Left hindlimb (tissue), 1 donor: ENCODE measurements around the gene CWC22.
"Not testable (repeated sequence)": the region's sequence is repeated elsewhere in the genome, so short reads cannot be mapped to it uniquely, and the experiment has no call there.

ENCODE experiments used
- DNase-seq: peaks from one replicate; pipeline ENCODE4 v3.0.0-alpha.2; 2018

The CWC22 gene

DNA sequence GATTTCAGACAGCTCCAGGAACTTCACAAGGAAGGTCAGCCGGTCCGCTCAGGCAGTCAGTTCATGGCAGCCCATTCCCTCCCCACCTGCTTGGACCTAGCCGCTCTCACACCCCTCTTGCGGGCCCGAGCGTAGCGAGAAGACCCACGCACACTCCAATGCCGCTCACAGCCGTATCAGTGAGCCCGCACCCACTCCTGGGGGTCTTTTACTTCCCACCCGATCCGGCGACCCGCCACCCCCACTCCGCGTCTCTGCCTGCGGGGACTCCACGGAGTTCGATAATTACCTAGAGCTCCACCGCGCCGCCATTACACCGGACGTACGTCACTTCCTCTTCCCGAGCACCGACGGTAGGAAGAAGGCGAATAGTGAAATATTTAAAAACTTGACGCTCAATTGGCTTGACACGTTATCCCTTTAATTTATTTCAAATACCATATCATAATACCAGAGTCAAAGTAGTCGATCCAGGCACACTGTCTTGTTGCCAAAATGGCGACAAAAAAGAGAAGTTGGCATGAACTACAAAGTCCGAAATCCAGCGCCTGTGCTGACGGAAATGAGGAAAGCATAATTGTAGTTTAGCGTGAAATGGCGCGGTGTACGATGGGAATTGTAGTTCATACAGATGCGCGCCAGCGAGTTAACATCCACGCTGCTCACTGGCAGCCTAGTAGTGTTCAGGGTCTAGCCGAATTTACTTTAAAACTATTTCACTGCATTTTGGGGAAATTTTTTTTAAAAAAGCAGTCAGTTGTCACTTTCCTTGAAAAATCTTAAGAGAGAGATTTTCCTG, at the start of gene CWC22:
TSS of gene CWC22 (minus strand) at position 517 of the 799 bp plus-strand sequence. CDS start 13,956 bp downstream, outside the sequence.
- DNase-seq: peak; percentile 89

DNA sequence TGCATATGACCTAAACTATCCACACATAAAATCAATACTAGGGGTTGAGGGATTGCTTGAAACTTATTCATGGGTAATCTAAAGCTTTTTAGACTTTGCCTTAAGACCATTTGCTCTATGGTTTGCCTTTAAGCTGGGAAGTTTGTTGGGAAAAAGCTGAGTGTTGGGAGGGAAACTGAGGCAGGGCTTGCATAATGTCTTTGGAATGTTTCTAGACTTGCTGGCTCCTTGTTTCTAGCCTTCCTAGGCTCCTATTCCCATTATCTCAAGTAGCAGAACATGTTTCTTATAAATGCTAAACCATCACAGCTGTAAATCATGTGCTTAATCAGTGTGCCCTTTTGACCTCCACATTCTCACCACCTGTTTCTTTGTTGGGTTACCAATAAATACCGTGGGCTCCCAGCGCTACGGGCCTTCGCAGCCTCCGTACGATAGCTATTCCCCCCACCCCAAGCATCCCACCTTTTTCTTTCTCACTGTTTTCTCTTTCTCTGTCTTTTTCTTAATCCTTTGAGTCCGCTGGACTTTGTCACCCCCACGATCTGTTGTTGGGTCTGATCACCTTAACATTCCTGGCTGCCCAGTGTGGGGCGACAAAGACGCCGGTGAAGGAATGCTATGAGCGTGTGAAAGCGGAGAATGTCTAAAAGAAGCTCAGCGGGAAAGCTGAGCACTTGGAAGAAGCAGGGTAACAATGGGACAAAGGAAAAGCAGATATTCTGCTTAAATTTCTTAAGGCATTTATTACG, 49.4 kb upstream of the CWC22 start:
- no peak for DNase-seq

DNA sequence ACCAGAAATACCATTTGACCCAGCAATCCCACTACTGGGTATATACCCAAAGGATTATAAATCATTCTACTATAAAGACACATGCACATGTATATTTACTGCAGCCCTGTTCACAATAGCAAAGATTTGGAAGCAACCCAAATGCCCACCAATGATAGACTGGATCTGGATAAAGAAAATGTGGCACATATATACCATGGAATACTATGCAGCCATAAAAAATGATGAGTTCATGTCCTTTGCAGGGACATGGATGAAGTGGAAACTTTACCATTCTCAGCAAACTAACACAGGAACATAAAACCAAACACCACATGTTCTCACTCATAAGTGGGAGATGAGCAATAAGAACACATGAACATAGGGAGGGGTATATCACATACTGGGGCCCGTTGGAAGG, 47.5 kb upstream of the CWC22 start:
- DNase-seq: not testable (repeated sequence)

DNA sequence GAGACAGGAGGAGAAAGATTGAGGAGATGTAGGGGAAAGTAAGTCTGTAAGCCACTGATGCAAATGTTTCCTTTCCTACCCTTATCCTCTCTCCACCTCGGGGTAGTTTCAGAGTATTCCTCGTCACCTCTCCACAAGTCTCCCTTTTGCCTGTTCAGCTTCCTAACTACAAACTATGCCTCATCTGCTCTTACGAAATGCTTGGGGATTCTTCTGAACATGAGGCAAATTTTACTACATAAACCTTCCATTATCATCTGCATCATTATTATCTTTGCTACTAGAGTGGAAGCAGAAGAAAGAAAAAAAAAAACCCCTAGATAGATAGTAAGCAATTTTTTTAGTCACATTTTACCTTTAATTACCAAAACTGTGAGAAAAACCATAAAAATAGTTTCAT, 43.1 kb upstream of the CWC22 start:
- no peak for DNase-seq

DNA sequence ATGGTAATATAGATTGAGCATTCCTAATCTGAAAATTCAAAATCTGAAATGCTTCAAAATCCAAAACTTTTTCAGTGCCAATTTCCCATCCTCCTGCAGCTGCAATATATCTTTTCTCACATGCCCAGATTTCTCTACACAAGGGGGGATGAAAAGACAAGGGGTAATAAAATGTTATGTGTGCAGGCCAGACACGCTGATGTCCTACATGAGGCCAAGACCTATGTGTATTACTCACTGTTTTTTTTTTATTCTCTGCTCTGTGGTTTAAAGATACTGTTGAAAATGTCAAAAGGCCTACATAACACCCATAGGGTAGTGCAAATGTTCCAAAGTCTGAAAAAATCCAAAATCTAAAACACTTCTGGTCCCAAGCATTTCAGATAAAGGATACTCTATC, 41.2 kb upstream of the CWC22 start:
- no peak for DNase-seq

DNA sequence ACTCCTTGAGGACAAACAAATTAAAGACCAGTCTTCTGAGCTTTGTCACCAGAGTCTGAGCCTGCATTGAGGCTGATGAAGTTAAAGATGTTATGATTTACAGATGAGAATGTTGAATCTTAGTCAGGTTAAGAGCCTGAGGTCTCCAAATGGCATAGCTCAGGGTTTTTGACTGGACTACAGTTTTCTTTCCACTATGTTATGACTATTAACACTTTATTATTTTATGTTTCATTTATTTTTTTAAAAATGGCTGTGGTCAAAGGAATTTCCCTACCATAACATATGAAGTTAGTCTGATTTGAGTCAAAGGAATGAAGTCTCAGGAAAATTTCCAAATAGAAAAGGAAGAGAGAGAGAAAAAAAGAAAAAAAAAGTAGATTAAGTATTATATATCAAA, 39.7 kb upstream of the CWC22 start:
- DNase-seq: no peak

DNA sequence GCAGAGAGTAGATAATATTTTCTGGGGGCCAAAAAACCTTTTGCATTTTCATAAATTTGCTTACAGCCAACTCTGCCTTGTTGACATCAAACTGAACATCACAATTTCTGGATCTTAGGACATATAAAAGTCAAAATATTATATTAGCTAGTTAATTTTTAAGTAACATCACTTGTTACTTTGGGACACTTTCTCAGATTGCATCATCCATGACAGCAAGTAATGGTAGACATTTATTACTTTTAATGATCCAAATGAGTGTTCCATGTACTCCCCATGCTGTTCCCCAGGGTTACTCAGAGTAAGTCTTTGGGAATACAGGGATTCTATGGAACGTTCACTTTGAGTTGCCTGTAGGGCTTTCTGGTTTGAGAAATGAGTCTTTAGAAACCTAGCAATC, 39.1 kb upstream of the CWC22 start:
- no peak for DNase-seq

DNA sequence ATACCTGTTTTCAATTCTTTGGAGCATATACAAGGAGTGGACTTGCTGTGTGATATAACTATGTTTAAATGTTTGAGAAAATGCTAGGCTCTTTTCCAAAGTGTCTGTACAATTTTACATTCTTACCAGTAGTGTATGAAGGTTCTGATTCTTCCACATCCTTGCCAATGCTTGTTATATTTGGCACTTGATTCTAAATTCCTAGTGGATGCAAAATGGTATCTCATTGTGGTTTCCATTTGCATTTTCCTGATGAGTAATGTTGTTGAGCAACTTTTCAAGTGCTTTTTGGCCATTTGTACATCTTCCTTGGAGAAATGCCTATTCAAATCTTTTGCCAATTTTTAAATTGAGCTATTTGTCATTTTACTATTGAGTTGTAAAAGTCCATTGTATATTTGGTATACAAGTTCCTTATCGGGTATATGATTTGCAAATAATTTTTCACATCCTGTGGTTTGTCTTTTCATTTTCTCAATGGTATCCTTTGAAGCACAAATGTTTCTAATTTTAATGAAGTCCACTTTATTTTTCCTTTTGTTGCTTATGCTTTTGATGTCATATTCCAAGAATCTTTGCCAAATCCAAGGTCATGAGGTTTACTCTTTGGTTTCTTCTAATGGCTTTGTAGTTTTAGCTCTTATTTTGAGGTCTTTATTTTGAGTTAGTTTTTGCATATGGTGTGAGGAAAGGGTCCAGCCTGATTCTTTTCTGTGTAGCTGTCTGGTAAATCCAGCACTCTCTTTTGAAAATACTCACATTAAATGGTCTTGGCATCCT, 33.2 kb upstream of the CWC22 start:
- no peak for DNase-seq

DNA sequence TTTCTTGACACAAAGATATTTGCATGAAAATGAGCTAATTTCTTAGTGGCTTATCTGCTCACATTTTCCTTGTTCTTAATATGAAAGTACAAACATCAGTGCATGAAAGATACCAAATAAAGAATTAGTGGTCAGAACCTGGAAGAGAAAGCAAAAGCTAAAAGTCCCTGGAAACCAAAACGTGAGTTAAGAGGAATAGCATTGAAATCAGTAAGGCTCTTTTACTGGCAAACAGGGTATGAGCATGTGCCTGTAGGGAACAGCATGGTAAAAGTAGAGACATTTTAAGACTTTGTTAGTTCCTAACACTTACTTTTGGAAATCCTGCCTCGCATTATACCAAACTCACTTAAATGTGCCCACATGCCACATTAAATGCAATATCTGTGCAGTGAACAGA, 31.9 kb upstream of the CWC22 start:
- DNase-seq: no peak

DNA sequence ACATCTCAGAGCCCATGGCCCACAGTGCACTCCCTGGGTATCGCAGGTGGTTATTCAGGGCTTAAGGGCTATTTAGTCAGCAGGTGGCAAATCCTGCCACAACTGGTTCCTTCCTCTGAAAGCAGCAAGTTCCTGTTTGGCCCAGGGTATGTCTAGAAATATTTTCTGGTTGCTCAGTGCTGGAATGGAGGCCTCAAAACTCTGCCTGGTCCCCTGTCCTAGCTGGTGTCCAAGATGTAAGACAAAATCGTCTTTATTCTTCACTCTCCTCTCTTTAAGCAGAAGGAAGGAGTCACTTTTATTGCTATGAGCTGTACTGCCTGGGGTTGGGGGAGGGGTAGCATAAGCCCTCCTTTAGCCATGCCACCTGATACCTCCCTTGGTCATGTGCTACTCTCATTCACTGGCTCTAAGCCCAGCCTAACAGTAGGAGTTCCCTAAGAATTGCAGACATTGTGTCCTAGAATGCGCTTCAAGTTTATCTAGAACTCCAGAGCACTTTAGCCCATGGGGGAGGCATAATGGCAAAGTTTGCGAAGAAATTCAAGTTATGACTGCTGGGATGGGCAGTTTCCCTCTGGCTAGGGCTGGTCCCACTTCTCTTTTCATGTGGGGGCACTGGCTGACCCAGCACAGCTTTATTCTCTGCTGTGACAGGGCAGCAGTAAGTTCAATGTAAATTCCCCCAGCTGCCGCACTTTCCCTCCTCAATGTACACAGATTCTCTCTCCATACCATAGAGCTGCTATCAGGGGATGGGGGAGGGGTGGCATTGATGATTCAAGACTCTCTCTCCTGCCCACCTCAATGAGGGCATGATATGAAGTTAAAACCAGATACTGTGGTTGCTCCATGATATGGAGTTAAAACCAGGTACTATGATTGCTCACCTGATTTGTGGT, 27.1 kb upstream of the CWC22 start:
- DNase-seq: peak; percentile 42

DNA sequence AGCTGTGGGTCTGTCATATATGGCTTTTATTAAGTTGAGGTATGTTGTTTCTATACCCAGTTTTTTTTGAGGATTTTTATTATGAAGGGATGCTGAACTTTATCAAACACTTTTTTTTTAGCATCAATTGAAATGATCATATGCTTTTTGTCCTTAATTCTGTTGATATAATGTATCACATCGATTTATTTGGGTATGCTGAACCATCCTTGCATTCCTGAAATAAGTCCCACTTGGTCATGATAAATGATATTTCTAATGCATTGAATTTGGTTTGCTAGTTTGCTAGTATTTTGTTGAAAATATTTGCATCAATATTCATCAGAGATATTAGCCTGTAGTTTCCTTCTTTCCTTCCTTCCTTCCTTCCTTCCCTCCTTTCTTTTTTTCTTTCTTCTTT, 22.5 kb upstream of the CWC22 start:
- no peak for DNase-seq

DNA sequence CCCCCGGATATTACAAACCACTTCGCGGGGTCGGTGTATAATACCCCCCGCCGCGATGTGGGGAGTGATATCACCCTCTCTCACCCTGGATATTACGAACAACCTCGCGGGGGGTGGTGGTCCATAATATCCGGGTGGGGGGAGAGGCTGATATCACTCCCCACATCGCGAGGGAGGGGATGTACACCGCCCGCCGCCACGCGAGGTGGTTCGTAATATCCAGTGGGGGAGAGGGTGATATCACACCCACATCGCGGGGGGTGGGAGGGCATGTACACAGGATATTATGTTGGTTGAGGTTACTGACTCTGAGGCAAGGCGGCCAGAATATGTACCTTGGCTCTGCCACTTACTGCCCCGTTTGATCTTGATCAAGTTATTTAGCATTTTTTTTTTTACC, 14.8 kb upstream of the CWC22 start:
- DNase-seq: no peak

DNA sequence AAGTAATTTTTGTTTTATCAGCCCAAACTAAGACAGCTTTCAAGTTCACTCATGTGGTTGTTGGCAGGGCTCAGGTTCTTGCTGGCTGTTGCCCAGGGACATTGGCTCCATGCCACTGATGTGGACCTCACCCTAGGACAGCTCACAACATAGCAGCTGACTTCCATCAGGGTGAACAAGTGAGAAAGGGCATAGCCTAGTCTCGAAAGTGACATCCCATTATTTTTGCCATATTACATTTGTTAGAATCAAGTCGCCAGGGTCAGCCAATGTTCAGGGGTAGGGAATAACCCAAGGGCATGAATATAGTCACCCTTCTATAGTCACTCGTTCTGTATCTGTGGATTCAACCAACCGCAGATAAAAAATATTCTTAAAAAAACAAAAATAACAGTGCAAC, 10.7 kb upstream of the CWC22 start:
- DNase-seq: no peak

DNA sequence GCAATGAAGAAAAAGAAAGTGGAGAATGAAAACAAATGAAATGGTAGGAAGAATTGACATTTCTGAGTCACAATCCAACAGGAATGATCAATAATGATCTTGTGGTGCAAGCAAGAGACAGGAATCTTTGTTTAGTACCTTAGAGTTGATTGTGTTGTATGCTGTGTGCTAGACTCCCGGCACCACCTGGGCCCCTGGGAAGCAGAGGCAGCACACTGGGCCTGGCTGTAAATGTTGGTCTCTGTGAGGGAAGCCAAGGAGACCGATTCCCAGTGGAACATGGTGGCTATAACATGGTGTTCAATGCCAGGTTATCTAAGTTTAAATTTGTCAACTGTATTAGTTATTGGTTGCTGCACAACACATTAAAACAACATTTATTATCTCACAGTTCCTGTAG, 9.8 kb upstream of the CWC22 start:
- no peak for DNase-seq

DNA sequence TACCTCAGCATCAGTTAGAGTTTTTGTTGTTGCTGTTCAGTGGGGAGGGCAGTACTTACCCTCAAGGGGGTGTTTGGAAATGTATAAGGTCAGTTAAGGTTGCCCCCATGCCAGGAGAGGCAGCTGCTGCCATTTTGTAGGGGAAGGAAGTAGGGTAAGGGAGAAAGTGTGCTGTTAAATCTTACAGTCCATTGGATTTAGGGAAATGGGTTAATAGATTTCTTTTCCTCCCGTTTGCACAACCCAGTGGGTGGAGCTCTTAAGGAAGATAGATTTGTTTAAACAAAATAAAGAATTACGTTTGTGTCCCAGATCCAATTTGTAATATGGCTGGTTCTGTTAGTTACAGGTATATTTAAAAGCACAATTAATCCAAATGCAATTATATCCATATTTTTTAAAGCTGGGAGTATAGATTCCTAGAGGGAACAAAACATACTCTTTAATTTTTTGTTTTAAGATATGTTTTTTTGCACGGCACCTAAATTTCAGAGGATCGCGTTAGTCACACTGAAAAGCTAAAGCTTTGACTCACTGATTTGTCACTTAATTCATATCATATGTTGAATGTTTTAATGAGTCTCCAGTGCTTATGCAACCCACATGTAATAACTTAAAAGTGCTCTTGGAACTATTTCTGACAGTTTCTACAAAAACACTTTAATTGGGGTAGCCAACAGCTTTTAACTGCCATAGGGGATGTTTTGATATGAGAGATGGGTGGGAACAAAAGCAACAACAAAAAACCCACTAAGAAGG, 9.0 kb upstream of the CWC22 start:
- no peak for DNase-seq

DNA sequence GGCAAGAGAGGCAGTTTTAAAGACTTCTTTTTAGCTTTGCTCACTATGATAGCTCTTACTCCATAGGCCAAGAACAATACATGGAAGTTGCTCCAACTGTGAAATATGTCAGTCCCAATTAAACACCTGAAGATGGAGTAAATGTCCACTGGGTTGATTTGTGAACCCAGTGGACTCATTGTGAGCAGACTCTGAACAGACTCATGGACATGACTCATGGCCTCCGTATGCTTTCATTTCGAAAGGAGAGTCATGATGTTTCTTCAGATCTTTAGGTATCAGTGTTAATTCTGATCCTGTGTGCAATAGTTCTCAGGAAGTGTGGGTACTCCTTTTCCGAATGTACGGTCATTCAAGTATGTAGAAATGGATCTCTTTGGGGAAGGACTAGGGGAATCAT, 5.4 kb upstream of the CWC22 start:
- DNase-seq: no peak

DNA sequence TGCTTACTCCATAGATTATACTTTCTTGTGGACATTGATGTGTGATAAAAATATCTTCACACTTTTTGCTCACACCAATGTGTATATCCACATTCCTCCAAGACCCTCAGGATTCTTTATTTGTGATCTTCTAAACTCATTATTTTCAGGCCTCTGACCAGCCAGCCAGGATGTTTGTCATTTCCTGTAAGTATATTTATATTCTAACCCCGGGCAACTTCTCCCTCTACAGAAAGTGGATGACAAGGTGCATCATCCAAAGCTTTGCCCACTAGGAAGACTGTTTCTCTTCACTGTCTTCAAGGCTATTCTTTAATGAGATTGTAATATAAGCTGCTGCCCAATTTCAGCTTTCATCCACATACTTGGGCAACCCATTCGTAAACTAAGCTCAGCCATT, 3.6 kb upstream of the CWC22 start:
- DNase-seq: no peak

DNA sequence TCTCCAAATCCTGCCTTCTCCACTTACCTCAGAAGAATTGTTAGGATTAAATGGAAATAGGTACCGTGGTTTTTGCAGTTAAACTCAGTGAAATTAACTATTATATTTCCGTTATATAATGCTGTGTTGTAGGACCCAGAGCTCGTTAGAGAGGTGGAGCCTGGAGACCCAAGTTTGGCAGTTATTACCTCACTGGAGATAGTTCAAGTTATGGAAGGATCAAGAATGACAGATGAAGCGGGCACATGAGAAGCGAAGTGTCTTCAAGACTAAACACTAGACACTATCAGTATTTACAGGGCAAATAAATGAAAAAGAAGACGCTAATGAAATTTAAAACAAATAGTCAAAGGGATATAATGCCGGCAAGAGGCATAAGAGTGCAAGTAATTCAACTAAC, 866 bp downstream of the CWC22 start:
- DNase-seq: no peak

DNA sequence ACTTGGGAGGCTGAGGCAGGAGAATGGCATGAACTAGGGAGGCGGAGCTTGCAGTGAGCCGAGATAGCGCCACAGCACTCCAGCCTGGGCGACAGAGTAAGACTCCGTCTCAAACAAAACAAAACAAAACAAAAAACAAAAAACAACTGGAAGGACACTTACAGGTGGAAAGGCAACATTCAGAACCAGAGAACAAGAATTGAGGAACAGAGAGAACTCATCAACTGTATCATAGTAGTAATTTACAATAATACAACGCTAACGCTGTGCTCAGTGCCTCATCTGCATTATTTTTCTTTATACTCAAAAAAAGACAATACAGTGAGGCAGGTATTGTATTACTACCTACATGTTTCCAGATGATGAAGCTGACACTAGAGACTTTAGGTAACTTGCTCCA, 1.6 kb downstream of the CWC22 start:
- not testable (repeated sequence) for DNase-seq

DNA sequence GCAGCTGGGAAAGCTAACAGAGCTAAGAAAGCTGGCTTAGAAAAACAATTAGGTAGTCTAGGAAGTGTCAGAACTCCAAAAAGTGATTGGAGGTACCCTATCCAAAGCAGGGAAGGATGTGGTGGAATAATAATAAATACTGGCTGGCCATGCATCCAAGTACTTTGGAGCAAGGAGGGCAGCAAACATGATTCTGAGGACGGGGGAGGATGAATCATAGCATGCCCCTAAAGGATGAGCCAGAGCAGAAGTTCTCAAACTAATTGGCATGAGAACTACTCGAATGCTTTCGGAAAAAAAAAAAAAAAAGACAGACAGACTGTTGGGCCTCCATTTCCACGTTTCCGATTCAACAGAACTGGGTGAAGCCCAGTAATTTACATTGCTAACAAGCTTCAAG, 2.4 kb downstream of the CWC22 start:
- DNase-seq: no peak

DNA sequence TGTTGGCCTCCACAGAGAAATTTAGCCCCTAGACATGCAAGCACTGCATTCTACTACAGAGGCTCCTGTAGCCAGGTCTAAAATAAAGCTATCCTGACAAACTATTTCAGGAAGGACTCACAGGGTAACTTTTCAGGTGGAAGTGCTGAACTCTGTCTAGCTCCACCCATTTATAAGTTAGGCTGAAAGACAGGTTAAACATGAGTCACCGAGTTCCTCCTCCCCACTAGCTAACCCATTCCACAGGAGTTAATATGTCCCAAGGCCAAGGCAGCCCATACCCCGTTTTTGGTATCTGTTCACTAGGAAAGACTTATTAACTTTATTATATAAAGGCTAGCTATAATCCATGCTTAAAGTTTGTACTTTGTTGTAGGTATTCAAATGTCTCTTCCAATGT, 3.5 kb downstream of the CWC22 start:
- no peak for DNase-seq

DNA sequence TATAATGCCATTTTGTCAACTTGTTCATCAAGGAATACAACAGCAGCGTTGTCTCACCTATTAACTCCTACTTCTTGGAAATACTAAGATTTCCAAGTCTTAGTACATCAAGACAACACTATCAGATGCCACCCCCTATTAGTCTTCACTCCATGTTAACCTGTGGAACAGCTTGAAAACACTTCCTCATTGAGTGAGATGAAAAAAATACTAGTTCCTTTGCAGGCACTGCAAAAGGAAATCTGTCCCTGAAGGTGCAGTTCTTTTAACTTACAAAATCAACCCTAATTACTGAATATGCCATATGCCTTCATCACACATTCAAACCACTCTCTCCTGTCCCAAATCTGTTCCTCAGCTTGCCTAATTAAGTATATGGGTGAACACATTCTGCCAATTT, 4.0 kb downstream of the CWC22 start:
- no peak for DNase-seq
